Measurements from ENCODE around the gene SNAP25.

SNAP25 gene

DNA sequence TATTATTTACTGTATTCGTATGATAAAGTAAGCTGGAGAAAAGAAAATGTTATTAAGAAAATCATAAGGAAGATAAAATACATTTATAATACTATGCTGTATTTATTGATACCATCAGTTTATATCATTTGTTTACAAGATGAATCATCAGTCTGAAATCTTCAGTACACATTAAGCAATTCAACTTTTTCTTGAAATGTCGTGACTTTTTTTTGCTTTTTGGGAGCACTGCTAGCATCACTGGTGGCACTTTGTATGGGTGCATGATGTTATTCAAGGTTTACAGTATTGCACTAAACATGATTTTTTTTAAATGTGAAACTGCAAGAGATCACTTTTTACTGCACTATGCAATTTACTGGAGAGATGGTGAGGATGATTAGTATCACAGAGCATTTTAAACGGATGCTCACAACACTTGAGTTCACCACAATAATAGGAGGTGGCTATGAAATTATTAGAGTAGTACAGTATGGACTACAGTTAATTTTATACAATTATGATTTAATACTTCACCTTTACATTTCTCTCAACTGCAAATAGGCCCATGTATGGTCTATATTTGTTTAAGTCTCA, 85.9 kb downstream of the SNAP25 start:
- DNase-seq = no peak

DNA sequence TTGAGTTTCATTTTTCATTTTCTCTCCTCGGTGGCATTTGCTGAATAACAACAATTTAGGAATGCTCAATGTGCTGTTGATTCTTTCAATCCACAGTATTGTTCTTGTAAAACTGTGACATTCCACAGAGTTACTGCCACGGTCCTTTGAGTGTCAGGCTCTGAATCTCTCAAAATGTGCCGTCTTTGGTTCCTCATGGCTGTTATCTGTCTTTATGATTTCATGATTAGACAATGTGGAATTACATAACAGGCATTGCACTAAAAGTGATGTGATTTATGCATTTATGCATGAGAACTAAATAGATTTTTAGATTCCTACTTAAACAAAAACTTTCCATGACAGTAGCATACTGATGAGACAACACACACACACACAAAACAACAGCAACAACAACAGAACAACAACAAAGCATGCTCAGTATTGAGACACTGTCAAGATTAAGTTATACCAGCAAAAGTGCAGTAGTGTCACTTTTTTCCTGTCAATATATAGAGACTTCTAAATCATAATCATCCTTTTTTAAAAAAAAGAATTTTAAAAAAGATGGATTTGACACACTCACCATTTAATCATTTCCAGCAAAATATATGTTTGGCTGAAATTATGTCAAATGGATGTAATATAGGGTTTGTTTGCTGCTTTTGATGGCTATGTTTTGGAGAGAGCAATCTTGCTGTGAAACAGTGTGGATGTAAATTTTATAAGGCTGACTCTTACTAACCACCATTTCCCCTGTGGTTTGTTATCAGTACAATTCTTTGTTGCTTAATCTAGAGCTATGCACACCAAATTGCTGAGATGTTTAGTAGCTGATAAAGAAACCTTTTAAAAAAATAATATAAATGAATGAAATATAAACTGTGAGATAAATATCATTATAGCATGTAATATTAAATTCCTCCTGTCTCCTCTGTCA, 88.1 kb downstream of the SNAP25 start:
- DNase-seq = no peak

DNA sequence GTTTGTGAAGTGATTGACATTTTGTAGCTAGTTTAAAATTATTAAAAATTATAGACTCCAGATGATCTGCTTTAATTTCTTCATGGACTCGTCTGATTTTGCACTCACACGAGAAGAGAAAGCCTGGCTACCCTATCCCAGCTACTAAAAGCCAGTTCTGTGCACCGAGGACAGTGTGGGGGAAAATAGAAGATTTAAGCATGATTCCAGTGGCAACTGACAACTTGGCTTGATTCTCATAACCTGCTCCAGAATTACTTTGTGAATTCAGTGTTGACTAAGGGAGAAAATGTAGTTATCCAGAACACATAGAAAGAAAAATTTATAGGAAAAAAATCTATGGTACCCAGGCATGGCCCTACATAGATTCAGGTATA, 88.7 kb downstream of the SNAP25 start:
- DNase-seq = no peak

DNA sequence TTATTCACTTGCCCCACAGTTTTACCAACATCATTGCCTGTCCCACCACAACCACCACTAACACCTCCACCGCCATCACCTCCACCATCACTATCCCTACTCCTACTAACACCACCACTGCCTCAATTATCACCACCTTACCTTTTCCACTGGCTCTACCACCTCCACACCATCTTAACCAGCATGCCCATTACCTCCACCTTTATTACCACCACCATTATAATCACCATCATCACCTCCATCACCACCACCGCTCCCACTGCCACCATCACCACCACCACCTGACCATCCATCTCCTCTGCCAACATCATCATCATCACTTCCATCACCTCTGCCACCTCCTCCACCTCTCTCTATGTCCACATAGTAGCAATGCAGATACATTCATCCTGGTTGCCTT, 90.0 kb downstream of the SNAP25 start:
- no peak for DNase-seq

DNA sequence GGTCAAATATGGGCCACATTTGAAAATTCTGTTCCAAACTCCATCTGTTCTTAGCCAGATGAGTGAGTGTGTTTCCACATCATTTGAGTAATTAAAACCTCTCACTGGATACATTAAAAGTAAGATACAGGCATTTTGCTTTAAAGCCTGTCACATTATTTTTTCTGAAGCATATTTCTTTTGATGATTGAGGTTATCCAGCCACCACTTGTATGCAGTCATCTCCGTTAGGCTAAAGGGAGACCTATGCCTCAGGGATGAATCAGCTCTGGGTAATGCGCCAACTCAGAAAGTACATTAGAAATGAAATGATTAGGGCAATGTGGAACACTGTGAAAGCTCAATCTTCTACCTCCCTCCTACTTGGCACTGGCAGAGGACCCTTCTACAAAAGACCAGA, 90.7 kb downstream of the SNAP25 start:
- DNase-seq = no peak

DNA sequence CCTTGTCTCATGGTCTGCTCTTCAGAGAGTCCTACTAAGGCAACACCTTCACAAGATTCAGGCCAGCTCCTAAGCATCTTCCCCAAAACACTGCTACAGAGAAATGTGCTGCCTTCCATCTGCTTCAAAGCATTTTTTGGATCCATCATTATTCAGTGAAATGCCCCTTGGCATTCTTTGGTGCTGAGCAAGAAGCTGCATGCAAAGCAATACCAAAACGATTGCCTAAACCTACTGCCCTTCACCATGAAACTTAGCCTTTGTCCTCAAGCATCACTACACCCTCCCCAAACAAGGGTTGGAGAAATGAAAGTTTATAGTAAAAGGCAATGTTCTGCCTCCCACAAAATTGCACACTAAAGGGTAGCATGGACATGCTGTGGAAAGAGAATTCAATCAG, 93.5 kb downstream of the SNAP25 start:
- no peak for DNase-seq

DNA sequence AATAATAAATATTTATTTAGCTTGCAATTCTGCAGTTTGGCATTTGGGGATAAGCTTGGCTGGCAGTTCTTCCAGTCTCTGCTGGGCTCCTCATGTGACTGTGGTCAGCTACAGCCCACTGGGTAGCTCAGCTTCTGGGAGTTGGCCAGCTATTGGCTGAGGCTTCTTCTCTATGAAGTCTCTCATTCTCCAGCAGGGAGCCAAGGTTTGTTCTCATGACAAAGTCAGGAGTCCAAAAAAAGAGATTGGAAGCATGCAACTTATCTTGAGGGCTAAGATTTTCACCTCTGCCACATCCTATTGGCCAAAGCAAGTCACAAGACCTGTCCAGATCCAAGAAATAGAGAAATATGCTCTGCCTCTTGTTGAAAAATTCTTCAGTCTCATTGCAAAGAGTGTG, 94.6 kb downstream of the SNAP25 start:
- no peak for DNase-seq

DNA sequence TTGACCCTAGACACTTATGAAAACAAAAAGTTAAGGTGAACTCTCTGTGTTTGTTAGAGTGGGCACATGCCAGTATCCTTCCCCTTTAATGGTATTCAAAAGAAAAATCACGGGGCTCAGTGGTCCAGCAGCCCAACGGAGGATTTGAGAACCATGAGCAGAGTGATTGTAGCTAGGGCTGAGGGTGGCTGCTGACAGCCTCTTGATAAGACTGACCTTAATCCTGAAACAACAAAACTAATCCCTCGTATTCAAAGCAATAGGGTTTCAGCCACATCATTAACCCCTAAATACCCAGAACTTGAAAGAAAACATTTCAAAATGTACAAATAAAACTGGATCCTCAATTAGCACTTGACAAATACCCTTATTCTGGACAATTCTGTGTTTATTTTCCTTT, 95.1 kb downstream of the SNAP25 start:
- DNase-seq = no peak

DNA sequence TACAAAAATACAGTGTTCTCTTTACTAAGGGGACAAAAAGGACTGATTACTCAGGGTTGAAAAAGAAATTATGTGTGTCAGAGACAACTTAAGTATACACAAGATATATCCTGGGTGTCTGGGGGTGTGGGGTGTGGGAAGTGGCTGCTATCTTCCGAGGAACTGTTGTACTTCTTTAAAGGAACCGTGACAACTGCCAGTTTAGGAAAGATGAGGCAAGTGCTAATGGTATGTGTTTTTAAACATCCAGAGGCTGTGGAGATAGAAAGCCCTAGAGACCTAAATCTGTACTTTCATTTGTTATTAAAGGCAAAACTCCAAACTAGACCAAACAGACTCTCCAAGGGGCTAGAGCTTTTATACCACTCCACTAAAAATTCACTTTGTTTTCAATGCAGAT, 95.6 kb downstream of the SNAP25 start:
- no peak for DNase-seq

DNA sequence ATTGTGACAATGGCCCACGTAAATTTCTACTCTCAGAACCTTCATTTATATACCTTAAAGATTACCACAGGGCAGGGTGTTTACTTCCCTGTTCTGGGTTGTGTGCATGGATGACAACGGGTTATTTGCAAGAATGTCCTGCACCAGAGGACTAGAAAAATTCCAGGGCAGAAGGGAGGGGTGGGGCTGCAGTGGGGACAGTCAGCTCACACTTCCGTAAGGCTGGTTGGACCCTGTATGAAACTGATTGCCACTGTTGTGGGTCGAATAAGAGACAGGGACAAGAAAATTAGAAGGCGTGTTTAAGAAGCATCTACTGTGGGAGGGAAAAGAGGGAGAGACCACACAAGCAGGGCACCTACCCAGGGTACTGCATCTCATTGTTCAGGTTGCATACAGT, 96.5 kb downstream of the SNAP25 start:
- DNase-seq = no peak

DNA sequence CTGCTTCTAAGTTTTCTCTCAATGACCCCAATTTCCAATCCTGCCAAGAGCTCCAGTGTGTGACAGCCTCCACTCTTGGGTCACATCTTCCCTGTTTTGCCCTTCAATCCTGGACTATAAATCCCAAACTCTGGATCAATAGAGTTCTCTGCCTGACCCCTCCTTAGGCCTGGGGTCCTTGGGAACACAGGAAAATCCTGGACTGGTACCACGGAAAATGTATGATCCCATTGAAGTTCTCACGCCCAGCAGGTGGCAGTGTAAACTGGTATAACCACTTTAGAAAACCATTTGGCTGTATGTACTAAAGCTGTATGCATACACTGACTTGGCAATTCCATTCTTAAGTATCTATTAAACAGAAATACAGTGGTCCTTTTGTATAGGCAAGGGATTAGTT, 98.0 kb downstream of the SNAP25 start:
- DNase-seq = peak in 1 of 4 experiments; percentile 13

DNA sequence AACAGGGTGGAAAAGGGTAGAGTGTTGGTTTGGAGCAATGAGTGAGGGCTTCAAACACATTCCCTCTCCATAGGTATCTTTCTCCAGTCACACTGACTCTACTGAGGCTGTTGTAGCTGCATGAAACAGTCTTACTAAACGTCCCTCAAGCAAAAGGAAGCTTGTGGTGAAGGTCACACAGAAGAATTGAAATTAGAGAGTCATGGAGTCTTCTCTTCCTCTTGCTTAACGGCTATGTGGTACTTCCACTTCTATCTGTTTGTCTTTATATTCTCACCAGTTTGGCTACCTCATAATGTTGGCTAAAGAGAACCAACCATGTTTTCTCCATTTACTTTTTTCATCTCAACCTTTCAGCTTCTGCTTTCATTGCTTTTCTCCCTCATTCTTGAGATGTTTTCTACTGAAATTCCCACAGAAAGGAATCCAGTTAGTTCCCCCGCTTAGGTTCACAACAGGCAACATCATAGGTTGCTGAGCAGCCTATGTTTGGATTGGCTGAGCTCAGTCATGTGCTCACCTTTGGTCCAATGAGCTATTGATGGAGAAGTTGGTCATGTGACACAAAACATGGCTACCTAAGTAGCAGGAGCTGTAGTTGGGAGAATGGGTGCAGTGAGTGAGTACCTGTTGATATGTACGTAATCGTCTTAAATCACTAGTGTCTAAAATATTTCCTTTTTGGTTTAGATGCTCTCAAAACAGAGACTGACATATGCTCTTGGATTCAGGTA, 99.8 kb downstream of the SNAP25 start:
- peak in 3 of 4 experiments; percentile 9 to 55 (median 33) for DNase-seq

DNA sequence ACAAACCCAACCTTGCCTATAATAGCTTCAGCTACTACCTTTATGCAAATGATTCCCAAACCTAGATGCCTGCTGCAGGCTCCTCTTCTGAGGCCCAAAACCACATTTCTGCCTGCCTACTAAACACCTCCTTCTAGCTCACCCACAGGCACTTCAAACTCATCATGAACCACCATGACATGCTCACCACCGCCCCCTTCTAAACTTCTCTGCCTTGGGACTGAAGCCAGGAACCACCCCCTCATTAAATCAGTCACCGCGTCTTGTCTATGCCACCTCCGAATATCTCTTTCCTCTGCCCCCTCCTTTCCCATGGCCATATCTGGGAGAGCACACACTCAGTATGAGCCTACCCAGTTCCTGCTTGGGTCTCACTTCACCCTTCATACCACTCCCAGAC, 101.2 kb downstream of the SNAP25 start:
- DNase-seq = peak in 2 of 4 experiments; percentile 10 to 17

DNA sequence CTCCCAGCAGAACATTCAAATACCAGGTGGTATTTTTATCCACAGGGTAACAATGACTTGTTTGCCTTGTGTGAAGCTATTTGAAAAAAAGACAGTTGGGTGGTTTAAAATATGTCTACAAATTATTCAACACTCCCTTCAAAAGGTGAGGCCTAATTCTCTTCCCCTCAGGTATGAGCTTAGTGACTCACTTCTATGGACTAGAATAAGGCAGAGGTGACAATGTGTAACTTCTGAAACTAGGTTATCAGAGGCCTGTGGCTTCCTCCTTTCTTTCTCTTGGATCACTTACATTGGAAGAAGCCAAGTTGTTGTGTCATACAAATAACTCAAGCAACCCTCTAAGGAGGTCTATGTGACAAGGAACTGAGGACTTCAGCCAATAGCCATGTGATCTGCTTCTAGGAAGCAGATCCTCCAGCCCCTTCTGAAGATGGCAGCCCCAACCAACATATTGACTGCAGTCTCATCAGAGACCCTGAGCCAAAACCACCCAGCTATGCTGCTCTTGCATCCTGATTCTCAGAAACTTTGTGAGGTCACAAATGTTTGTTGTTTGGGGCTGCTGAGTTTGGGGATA, 102.6 kb downstream of the SNAP25 start:
- DNase-seq = no peak

DNA sequence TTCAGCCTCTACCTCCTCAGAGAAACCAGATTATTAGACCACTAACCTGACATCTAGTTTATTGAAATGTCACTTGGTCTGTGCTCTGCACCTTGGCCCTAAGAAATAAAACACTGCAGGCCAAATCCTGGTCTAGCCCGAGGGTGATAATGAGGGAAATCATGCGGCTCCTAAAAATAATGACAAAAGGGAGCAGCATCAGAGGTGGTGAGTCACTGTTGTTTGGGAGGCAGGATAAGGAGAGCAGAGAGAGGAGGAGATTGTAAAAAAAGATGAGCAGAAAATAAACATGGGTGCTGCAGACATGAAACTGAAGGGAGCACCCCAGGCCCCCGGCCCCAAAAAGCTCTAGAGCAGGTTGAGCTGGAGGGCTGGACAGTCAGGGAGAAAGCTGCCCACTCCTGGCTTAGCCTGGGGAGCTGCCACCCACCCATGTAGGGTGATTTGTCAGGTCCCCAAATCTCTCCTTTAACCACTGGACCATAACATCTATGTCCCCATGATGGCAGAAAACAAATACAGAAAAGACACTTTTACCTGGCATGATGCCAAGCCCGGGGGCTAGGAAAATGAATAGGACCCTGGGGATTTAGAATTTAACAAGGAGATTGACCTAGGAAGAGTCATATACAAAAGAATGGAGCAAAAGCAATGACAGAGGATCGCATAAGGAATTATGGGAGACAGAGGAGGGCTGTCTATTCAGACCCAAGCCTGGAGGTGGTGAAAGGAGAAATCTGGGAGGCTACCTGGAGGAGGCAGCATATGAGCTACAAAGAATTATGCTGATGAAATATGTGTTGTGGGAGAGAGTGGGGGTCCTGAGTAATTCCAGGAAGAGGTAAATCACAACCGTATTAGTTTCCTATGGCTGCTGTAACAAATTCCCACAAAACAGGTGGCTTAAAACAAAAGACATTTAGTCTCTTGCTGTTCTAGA, 103.7 kb downstream of the SNAP25 start:
- DNase-seq = no peak

DNA sequence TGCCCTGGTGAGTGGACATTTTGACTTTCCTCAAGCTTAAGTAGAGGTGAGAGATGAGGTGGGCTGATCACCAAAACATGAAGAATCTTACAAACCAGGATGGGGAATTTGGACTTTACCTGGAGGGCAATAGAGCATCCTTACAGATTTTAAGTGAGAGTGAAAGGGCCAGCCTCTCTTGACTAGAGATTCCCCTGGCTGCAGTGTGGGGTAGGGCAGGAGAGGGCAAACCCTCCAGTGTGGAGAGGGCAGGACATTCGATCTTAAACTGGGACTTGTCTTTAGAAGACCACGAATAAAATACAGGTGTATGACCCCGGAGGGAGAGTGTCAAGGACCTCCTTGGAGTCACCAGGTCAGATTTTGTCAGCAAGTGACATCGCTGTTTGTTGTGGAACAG, 105.1 kb downstream of the SNAP25 start:
- no peak for DNase-seq

DNA sequence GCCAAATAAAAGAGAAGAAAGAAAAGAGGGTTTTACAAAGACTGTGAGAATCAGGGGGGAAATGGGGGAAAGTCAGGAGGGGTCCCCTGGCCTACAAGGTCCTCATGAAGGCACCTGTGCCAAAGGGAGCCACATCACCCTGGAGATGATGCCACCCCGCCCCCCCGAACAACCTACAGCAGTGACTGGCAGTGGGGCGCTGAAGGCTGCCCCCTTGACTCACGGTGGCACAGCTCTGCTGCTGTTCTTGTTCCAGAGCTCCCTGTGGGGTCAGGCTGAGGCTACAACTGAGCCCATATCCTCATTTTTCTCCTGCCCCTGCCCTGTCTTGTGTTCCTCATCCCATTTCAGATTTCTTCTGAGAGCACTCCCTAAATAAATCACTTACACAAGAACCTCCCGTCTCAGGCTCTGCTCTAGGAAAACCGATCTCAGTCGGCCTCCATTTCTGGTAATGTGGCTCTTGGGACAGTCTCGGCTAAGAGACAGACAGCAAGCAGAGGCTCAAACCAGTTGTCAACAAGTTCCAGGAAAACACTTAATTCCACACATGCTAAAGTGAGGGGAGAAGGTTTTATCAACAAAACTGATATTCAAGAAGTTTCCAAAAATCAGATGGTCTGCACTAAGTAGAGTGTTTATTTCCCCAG, 105.7 kb downstream of the SNAP25 start:
- DNase-seq = no peak

DNA sequence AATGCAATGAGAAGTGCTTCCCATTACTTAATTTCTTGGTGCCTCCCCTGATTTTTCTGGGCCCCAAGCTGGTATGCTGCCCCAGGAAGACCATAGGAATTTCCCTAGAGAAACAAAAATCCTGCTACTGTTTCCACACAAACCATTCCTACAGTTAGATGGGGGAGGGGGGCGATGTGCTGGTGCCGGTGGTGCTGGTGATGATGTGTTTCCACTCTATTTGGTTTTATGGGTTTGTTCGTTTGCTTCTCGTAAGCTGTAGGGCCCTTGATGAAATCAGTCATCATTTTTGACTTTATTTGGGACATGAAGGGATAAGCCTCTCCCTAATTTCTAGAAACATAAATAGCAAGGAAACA, 110.2 kb downstream of the SNAP25 start:
- DNase-seq = no peak

DNA sequence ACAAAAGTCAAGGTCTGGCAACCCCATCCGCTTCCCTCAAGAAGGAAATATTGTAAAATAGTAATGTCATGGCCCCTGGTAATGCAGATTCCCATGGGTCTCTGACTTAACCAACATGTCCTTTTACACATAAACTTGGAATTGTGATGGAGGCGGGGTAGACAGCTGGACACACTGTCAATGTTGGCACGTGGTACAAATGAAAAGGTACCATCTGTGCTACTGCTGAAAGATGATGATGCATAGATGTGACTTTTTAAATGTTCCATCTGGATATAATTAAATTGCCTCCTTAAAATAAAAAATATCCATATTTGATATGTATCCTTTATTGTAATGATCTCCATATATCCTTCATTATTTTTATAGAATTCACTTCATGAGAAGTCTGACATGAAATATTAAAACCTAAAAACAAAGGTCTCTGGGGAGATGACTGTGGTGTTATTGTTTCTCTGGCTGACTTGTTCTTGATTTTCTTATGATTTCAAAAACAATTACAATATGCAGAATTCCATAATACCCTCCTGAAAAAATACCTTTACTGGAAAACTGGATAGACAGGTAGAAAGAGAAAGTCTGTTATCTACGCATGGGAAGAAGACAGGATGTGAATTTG, 110.9 kb downstream of the SNAP25 start:
- no peak for DNase-seq

DNA sequence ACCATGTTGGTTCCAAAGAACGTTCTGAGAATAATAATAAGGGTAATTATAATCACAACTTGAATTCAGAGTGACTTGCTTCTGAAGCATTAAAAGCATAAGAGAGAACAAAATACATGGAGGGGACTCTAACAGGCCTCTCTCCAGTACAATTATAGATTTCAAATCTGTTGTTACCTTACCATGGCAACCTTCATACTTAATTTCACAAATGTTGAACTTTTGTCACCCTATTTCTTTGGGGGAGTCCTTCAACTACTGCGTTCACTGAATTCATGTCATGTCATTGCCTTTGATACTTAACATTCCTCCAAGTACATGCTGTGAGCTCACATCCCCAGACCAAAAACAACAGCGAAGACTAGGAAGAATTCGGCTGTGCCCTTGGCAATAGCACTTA, 111.4 kb downstream of the SNAP25 start:
- no peak for DNase-seq
